GM18499 (cell line): Measurements from ENCODE around the gene PTPN21.

Experiments
- ATAC-seq: cut with Tn5 transposase; IDR thresholded peaks from one replicate; pipeline ENCODE4 v1.9.1; 2021; ENCODE audit warnings: moderate number of reproducible peaks; ENCODE audit not compliant: insufficient read depth, unreplicated experiment

Gene PTPN21

GRCh38 chr14:88515499-88516221 is 39.1 kb downstream of the PTPN21 start:
- ATAC-seq = no peak

- no peak for ATAC-seq
Measured at GRCh38 chr14:88507208-88507607, 47.6 kb downstream of the PTPN21 start.

- ATAC-seq = no peak
Measured at GRCh38 chr14:88505621-88506020, 49.2 kb downstream of the PTPN21 start.

GRCh38 chr14:88504602-88505001 is 50.2 kb downstream of the PTPN21 start:
- ATAC-seq = no peak

GRCh38 chr14:88503754-88504406 is 50.9 kb downstream of the PTPN21 start:
- ATAC-seq = no peak

- ATAC-seq = no peak
Measured at GRCh38 chr14:88502740-88503139, 52.1 kb downstream of the PTPN21 start.

GRCh38 chr14:88500611-88501010 is 54.2 kb downstream of the PTPN21 start:
- ATAC-seq = no peak

- ATAC-seq = no peak
Measured at GRCh38 chr14:88499225-88499624, 55.6 kb downstream of the PTPN21 start.

GRCh38 chr14:88496414-88496813 is 58.4 kb downstream of the PTPN21 start:
- ATAC-seq = no peak

- no peak for ATAC-seq
Measured at GRCh38 chr14:88493392-88494185, 61.2 kb downstream of the PTPN21 start.

GRCh38 chr14:88492272-88493089 is 62.3 kb downstream of the PTPN21 start:
- ATAC-seq = peak; percentile 91

GRCh38 chr14:88490168-88490567 is 64.6 kb downstream of the PTPN21 start:
- no peak for ATAC-seq

- no peak for ATAC-seq
Measured at GRCh38 chr14:88488897-88489296, 65.9 kb downstream of the PTPN21 start.

GRCh38 chr14:88488081-88488480 is 66.7 kb downstream of the PTPN21 start:
- no peak for ATAC-seq

GRCh38 chr14:88482524-88482923 is 72.3 kb downstream of the PTPN21 start:
- ATAC-seq = no peak

- no peak for ATAC-seq
Measured at GRCh38 chr14:88481794-88482193, 73.0 kb downstream of the PTPN21 start.

- no peak for ATAC-seq
Measured at GRCh38 chr14:88481059-88481458, 73.7 kb downstream of the PTPN21 start.

- no peak for ATAC-seq
Measured at GRCh38 chr14:88479574-88479987, 75.2 kb downstream of the PTPN21 start.

GRCh38 chr14:88478931-88479330 is 75.9 kb downstream of the PTPN21 start:
- ATAC-seq = no peak

- no peak for ATAC-seq
Measured at GRCh38 chr14:88477513-88478250, 77.1 kb downstream of the PTPN21 start.
